Muscle of arm (tissue), 12 donors: ENCODE results near the gene MYLK. TPM values are rescaled to one million over a fixed set of nuclear protein-coding genes. Genes with fewer than 3 reads are reported as not detected.
"Not testable (repeated sequence)": the region's sequence is repeated elsewhere in the genome, so short reads cannot be mapped to it uniquely, and the experiment has no call there.

ENCODE experiments used
- DNase-seq: peaks from one replicate; pipeline ENCODE4 v3.0.0-alpha.2; 2013
- polyA plus RNA-seq, 12 donors: library from polyadenylated mRNA; unstranded; fragments of 120-200 nt; gene quantifications; one replicate each; pipeline ENCODE4 v1.2.1, GENCODE V29; 2013; ENCODE audit not compliant: insufficient read length in 12 of 12

The MYLK gene
- polyA plus RNA-seq, 12 donors = 15.4 to 109 (median 22.5) TPM; not detected in 1

DNA sequence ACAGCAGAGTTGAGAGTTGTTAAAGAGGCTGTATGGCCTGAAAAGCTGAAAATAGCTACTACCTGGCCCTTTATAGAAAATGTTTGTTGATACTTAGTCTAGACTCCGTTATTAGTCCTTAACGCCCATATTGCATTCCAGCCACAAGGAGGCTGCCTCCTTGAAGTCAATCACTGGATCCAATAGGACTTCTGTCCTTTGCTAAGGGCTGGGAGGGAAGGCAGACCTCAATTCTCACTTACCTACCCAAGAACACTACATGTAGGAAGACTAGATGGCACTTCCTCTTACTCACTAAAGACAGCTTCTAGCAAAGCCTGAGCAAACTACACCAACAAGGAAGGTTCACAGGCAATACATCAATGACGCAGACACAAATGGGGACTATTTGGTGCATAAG is 159.8 kb downstream of the MYLK start:
- DNase-seq = no peak

DNA sequence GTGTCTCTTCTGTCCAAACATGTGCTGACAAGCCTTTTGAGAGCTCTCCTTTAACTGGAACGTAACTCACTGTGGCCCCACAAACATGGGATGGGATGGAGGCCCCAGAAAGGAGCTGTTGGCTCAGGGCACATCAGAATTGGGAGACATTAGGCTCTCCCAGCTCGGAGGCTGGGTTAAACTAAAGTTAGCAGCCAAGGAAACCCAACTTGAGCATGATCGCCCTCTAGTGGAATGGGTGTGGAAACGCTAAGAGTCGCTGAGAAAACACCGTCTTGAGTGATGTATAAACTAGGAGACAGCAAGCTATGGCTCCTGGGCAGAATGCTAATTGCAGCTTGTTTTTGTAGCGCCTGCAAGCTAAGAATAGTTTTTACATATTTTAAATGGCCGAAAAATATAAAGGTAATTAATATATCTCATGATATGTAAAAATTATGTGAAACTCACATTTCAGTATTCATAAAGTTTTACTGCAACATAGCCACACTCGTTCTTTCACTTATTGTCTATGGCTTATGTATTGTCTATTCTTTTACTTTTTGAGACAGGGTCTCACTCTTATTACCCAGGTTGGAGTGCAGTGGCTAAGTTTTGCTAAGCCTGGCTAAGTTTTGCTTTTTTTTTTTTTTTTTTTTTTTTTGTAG is 160.5 kb downstream of the MYLK start:
- DNase-seq = peak; percentile 82

DNA sequence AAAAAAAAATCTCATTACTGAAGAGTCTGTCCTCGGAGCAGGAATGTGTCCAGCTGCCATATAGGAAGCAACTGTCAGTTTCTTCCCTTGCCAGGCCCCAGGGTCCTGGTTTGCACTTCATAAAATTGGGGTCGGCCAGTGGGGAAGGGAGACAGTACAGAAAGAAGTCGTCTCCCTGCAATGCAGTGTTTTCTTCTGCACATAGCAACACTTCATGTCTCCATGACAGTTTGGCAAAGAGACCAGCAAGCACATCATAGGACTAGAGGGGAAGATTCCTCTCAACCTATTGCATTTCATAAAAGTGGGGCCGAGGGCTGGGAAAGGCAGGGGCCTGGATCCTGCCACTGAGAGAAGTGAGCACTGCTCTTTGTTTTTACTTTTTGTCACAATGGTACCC is 161.1 kb downstream of the MYLK start:
- peak; percentile 57 for DNase-seq

DNA sequence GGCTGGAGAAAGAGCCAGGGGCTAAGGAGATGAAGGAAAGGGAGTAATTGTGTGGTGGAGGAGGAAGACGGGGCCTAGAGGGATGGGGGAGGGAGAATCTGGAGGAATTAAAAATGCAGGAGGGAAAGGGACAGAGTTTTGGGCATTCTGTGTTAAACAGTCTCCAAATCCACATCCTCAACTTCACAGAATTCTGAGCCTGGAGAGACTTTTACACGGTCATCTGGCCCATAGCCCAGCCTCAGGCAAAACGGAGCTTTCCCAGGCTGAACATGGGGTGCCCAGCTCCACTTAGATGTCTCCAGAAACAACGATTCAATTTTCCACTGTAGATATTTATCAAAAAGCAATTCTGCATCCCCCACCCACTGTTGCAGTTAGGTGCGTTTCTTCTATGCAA is 161.7 kb downstream of the MYLK start:
- DNase-seq = no peak

DNA sequence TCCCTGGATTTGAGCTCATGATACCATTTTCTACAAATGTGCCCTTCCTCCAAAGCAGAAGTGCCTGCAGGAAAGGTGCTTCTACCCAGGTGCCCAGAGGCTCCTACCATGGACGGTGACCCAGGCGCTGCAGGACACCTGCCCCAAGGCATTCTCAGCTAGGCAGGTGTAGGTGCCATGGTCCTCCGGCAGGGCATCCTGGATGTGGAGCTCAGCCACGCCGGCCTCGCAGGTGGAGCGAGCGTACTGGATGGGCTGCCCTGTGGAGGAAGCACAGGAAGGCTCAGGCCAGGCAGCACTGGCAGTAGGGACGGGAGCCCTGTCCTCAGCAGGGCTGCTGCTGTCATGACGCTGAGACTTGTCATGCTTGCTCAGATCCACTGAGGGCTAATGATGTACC is 162.1 kb downstream of the MYLK start:
- no peak for DNase-seq

DNA sequence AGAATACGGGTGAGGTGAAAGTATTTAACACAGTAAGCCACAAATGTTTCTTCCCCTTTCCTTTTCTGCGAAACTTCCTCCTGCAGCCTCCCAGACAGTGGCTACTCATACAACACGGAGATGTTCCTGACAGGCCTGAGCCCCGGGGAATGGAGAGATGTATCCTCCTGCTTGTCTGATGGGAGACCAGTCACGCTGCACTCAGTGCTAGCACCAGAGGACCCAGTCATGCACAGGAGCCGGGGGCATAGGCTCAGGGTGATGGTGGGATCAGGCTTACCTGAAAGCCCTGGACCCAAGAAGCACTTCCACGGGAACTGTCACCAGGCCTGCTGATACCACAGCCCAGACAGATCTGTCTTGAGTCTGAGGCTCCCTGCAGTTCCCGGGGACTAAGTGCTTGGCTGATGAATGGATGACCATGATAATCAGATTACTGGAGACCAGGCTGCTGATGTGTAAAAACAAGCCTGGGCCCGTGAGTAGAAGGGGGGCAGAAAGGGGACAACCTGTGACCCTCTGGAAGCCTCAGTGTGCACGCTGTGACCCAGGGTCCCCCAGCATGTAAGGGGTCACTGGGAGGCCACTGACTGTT is 162.9 kb downstream of the MYLK start:
- DNase-seq = not testable (repeated sequence)

DNA sequence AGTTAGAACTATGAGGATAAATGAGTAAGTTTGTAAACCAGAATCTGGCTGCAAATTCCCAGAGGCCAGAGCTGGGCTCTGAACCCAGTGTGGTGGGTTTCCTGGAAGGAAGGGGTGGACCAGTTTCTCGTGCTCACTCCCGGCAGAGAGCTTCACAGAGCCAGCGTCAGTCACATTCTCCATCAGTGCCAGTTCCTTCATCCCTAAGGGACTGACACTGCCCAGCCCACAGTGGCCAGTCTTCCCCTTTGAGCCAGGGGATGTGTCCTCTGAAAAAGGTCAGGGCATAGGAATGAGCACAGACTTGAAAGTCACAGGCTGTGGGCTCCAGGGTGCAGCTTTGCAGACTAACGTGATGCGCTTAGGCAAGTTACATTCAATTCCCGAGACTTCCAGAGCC is 163.5 kb downstream of the MYLK start:
- no peak for DNase-seq

DNA sequence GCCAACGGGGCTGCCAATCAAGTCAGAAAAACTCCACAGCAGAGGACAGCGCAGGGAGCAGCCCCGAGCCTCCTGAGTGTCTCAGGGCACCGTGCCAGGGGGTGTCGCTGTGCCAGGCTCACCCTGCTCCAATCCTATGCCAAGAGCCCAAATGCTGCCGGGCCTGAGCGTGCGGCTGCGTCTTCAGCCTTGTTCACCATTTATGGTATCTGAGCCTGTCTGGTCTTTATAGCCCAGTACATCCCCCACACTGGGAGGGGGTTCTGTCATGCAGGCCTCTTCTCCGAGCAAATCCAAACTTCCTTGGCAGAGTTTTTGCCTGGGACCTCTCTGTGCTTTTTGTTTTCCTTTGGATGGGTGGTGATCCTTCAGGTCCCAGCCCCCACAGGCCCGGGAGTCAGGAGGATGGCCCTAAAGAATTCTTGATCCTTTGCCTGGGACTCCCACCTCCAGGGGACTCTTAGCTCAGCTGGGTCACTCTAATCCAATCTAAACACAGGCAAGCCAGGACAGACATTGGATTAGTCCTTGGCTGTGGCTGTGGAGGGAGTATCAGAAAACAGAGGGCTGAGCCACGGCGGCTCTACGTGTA is 164.2 kb downstream of the MYLK start:
- no peak for DNase-seq

DNA sequence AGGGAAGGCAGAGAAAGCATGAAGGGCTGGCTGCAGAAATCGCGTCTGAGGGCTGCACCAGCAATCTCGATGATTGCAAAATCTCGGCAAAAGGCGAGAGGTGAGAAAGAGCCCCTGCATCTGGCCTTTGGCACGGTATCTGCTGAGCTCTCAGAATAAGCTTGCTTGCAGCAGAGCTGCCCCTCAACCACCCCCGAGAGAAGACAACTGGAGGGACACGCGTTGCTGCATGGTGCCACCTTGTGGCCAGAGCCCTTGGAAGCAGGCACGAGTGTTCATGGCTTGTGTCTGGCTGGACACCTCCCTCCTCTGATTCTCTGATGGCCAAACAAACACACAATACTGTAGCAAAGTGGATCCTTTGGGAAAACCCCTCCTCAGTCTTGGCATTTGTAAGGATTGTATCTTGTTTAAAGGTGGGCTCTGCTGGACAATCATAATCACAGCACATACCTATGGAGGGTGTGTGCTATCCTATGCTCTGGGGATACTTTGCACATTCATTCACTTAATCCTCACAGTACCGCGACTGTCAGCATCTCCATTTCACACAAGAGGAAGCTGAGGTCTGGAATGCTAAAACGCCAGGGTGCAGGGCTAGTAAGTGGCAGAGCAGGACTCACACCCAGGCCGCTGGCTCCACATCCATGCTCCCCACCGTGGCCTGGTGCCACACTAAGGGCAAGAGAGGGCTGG is 164.9 kb downstream of the MYLK start:
- peak; percentile 77 for DNase-seq

DNA sequence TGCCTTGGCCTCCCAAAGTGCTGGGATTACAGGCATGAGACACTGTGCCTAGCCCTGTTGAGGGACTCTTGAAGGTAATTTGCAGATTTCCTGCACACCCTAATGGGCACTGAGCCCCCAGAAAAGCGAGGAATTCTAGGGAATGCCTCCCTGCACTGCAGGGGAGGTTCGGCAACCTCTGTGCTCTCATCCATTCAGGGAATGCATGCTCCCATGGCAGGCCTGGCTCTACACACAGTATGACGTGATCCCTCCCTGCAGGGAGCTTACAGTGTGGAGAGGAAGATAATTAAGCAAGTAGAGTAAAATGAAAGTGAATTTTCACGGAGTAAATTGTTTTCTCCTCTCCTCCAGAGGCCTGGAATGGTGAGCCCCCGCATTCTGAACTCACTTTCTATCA is 166.0 kb downstream of the MYLK start:
- no peak for DNase-seq

DNA sequence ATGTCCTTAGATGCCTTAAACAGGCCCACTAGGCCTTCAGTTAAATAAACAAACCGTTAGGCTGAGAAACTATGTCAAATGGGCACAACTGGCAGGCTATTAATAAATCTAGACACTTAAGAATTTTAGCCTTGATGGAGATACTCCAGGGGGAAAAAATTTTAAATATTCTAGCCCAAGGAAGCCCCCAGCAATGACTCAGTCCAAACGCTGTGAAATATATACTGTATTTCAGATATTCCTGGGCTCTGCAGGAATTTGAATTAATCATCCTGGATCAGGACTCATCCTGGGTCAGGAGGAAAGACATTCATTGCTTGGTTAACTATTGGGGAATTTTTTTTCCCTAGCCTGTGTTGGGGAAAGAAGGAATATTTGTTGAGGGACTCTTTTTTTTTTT is 166.7 kb downstream of the MYLK start:
- not testable (repeated sequence) for DNase-seq

DNA sequence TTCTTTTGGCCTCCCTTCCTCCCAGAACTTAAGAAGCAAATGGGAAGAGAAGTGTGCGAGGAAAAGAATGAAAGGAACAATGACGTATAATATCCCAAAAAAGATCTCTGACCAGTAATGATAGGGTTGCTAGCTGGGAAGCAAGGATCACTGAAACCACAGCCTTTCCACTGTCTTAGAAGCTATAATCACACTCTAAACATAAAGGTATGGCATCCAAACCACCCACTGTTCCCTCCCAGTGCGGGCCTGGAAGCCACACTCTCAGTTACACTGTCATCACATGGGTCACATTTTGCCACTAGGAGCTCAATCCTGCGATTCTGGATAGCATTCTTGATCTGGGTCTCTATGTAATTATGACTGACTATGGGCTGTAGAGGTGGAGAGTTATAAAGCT is 167.7 kb downstream of the MYLK start:
- DNase-seq = no peak

DNA sequence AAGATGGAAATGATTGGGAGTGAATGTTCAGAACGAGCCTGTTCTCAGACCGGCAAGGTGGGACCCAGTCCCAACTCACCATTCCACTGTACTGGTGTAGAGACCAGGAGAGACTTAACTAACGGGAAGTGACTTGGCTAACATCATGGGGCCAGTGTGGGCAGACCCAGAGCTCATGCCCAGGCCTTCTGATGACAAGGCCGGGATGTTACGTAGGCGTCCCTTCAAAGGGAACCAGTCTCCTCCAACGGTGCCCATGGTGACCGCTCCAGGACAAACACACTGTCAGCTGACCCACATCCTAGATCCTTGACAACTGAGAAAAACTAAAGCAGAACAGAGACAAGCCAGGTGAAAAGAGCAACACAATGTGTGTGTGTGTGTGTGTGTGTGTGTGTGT is 170.9 kb downstream of the MYLK start:
- DNase-seq = no peak

DNA sequence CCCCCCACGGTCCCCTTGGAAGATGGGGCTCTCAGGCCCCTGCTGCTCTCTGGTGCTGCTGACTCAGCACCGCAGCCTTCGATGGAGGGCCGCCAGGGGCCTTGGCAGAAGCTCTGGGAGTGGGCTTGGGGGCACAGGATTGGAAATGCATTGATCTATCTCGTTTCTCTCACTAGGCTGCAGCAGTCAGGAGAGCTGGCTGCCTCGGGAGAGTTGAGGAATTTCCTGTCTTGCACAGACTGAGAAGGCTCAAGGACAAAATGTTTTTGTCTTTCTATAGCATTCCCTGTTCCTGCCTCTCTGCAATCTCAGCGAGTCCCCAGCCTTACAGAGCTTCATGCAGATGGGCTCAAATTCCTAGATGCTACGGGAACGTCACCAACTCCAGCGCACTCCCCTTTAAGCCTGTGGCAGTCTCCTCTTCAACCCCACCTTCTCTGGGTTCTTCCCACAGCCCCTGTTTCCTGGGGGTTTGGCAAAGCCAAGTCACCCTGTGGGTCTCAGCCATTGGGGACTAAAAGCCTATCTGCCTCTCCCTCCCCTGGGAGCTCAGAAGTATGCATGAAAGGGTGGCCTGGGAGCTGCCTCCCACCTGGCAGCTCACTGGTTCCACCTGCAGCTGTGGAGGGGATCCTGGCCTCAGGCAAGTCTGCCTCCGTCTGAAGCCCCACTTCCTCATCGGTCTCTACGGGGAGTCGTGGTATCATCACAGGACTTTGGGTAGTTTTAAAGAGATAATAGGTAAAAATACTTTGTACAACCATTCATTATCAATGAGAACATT is 171.9 kb downstream of the MYLK start:
- no peak for DNase-seq

DNA sequence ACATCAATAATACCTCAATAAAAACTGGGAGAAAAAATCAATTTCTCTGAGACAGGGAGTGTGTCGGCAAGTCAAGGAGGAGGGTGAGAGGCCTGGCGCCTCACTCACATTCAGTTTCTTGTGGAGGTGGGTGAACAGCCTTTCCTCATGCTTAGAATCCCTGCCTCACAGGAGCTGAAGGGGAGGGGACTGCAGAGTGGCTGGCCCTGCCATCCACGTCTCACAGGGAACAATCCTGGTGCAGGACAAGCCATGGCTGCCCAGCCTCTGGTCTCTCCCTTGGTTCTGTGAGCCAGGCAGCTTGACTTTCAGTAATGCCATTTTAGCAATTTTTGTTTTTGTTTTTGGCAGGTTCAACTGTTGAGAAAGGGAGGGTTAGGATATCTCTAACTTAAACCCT is 172.8 kb downstream of the MYLK start:
- DNase-seq = no peak

DNA sequence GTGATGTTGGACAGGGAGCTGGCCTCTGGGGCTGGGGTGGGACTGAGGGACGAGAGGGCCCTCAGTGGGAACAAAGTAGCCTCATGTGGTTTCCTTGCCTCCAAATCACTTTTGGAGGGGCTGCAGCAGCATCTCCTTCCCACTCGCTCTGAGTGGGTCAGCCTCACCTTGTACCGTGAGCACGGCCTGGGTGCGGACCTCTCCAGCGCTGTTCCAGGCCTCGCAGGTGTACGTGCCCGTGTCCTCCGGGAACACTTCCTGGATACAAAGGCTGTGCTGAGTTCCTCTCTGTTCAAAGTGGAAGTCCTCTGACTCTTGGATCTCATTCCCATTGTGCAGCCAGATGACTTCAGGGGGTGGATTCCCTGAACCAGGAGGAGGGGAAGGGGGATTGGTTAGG is 175.6 kb downstream of the MYLK start:
- no peak for DNase-seq

DNA sequence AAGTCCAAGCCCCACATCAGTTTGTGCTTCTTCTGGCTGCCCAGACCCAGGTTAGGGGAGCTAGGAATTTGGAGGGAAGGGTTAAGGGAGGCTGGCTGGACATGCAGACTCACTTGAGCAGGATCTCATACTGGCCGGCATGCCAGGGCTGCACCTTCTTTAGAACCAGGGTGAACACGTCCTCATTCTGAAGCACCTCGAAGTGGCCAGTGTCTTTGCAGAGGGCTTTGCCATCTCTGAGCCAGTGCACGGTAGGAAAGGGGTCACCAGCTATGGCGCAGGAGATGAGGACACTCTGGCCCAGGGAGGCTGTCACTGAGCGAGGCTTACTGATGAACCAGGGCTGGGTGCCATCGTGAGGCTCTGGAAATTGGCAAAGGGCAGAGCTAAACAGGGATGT is 176.5 kb downstream of the MYLK start:
- DNase-seq = not testable (repeated sequence)

DNA sequence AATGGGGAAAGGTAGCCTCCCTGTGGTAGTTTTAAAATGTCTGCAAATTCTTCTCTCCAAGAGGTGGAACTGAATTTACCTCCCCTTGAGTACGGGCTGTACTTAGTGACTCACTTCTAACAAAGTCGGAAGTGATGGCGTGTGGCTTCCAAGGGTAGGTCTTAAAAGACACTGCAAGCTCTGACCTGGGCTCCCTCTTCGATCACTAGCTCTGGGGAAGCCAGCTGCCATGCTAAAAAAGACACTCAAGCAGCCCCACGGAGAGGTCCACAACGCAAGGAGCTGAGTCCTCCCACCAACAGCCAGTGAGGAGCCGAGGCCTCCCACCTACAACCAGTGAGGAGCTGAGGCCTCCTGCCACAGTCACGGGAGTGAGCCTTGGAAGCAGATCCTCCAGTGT is 177.3 kb downstream of the MYLK start:
- DNase-seq = no peak

DNA sequence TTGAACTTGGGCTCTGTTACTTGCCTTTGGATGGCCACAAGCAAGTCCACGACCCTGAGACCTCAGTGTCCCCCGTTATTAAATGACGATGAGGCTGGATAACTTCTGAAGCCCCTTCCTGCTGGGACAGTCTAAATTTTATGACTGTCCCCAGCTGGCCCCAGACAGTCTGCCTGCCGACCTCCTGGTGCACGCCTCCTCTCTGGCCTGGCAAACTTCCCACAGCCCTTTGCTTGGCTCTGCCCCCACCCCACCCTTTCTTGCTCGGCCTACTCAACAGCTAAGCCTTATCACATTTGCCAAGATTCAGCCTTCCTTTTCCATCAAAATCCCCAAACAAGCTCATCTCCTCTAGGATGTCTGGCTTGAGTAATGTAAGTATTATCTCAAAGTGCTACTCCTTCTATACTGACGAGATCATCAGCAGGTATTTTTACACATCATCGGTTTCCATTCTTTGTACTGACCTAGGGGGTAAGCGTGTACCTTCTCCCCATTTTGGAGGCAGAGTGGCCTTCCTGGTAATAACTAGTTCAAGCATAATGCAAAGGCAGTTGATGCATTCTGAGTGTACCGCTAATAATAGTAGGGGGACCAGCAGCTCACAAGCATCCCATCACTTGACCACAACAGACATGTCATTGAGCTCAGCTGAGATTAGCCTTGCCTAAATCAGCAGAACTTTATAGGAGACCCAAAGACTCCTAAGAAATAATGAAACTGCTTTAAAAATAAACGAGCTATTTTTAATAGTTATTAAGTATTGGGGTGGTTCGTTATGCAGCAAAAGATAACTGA is 178.4 kb downstream of the MYLK start:
- no peak for DNase-seq

DNA sequence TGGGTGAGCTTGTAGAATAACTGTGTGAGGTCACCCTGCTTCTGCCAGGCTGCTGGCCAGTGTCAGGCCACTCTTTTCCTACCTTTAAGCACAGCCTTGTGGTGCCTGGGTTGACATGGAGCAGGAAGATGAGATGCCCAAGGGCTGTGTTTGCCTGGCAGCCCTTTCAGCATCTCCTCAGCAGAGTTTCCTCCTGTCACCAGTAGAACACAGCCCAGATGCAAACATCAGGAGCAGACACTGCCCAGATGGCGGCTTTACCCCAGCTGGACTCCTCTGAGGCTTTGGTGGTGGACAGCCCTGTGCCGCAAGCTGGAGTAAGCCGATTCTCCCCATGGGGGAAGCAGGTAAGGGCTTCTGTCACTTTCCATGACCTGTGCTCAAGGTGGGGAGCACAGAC is 180.5 kb downstream of the MYLK start:
- DNase-seq = not testable (repeated sequence)

DNA sequence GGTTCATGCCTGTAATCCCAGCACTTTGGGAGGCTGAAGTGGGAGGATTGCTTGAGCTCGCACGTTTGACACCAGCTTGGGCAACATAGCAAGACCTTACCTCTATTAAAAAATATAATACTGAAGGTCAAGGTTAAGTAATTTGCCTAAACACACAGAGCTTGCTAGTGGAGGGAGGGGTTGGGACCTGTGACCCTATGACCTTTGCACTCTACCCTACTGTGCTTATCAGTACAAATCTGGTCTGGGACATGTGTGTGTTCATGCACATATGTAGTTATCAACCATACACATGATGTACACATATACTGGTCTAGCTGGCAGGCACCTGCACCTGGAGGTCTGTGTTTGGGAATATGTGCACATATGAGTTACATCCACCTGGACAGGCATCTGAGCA is 181.4 kb downstream of the MYLK start:
- DNase-seq = no peak
